Stimulated activated CD4-positive, alpha-beta T cell treated with anti-CD3 and anti-CD28 coated beads, Interleukin-15, amount 100 ng/mL, for 1 hour (primary cell): Measurements from ENCODE around the gene FNDC10.
"Not testable (repeated sequence)": the region's sequence is repeated elsewhere in the genome, so short reads cannot be mapped to it uniquely, and the experiment has no call there.

Source experiments
- DNase-seq, 2 donors: peaks; one replicate each; pipeline ENCODE4 v3.0.0-alpha.2; 2020; ENCODE audit warnings: low read depth in 1 of 2, low spot score in 1 of 2

FNDC10 gene

DNA sequence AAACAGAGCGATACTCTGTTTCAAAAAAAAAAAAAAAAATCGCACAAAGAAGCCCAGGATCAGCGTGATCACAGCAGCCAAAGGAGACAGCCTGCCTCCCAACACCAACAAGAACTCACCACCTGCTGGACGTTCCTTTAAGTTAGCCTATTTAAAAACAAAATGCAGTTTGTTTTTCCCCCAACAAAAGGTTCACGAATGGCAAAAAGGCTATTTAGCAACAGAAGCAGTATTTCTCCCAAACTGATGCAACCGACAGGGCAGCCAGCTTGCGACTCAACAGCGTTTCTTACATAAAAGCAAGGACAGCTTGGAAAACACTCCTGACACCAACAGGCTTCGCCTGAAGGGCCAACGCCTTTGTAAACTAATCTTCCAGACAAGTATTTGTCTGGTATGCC, 32.0 kb downstream of the FNDC10 start:
- no peak for DNase-seq

GRCh38 chr1:1567152-1567875, 32.6 kb downstream of the FNDC10 start:
- DNase-seq: no peak

DNA sequence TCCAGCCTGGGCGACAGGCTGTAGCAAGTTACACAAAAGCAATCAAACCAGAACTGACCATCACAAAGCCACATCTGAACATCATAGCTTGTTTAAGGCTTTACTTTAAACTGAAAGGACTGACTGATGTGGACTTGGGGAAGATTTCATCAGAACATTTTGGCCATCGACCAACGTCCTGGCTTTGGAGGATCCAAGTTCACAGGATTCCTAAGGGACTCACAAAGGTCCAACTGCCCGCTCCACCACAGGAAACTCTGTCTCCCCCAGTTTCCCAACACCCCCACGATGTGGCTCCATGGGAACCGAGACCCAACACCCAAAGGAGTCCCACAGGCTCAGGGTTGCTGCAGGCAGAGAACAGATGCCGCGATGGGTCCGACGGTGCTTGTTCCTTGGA, 34.6 kb downstream of the FNDC10 start:
- DNase-seq: no peak

- DNase-seq: no peak
Observed at GRCh38 chr1:1564268-1564667, 35.7 kb downstream of the FNDC10 start.

DNA sequence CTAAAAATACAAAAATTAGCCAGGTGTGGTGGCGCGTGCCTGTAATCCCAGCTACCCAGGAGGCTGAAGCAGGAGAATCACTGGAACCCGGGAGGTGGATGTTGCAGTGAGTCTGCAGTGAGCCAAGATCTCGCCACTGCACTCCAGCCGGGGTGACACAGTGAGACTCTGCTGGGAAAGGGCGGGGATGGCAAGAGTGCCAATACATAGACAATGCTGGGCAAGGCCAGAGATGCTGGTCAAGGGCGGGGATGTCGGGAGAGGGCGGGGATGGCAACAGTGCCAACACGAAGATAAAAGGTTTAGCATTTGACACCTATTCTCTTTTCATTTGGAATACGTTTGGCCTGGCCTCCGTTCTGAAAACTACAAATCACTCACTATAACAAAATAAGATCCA, 36.2 kb downstream of the FNDC10 start:
- DNase-seq: no peak

DNA sequence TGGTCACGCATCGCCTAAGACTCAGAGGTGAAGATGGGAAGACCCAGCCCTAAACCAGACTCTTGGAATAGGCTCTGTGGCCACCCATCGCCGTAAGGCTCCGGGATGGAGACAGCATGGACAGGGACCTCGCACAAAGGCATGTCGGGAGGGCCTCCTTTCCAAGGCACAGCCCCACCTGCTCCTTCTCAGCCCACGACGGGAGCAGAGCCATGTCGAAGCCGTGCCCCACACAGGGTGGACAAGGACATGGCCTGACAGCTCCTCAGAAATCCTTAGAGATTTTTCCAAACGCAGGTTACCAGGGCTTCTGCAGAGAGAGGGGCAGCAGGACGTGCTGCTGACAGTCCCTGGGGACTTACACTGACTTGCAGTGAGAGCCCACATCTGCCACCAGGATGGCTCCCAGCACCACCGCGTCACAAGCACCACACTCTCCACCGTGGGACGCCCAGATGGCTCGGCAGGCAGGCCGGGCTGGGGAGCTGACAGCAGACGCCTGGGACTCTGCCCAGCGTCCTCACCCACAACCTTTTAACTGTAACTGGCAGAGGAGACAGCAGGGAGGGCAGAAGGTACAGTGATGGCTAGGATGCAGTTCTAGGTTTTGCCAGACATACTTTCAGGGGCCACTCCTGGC, 37.3 kb downstream of the FNDC10 start:
- no peak for DNase-seq

- no peak for DNase-seq
Observed at GRCh38 chr1:1561801-1562470, 38.0 kb downstream of the FNDC10 start.

DNA sequence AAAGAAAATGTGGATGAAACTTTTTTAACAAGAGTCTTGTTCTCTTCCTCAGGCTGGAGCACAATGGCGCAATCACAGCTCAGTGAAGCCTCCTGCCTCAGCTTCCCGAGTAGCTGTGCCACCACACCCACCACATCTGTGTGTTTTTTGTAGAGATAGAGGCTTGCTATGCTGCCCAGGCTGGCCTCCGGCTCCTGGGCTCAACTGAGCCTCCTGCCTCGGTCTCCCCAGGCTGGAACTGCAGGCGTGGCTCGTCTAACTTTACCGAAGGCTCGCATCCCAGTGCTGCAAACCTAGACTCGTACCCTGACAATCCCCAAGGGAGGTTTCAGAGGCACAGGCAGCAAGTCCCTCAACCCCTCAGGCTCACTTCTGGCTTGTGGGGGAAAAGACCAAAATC, 39.8 kb downstream of the FNDC10 start:
- DNase-seq: no peak

DNA sequence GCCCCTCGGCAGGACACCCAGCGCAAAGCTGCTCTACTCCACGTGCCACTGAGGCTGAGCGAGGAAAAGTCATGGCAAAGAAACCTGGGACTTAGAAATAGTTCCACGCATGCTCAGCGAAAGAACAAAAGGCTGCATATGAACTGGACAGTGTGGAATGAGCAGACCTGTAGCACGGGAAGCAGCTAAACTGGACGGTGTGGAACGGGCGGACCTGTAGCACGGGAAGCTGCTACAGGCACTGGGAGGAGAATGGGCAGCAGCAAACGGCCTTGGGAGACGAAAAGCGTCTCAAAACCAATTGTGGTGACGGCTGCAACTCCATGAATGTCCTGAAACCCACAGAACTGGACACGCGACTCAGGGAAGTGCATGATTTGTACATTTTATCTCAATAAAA, 40.9 kb downstream of the FNDC10 start:
- no peak for DNase-seq

DNA sequence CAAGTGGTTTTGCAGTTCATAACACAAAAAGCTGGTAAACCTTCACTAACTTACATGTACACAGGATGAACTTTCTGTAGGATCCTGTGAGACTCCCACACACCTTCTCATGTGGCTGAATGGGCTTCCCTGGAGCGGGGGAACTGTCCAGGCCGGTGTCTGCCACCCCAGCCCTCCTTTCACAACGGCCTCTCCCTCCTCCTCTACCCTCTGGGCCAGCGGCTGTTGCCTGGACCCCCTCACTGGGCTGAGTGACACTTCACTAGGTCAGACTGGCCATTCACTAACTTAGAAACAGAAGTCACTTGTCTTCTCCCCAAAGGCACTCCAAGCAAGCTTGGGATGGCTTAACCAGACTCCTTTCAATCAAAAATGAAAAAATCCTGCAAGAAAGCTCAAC, 41.3 kb downstream of the FNDC10 start:
- DNase-seq: no peak

DNA sequence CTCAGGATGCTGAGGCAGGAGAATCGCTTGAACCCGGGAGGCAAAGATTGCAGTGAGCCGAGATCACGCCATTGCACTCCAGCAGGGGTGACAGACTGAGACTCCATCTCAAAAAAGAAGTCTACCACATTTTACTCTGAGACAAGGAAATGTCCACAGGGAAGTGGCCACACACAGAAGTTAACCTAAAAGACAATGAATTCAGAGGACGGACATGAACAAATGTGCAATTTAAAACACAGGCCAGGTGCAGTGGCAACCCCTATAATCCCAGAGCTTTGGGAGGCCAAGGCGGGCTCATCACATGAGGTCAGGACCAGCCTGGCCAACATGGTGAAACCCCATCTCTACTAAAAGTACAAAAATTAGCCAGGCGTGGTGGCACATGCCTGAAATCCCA, 42.2 kb downstream of the FNDC10 start:
- DNase-seq: not testable (repeated sequence)

GRCh38 chr1:1556961-1557360, 43.0 kb downstream of the FNDC10 start:
- not testable (repeated sequence) for DNase-seq

DNA sequence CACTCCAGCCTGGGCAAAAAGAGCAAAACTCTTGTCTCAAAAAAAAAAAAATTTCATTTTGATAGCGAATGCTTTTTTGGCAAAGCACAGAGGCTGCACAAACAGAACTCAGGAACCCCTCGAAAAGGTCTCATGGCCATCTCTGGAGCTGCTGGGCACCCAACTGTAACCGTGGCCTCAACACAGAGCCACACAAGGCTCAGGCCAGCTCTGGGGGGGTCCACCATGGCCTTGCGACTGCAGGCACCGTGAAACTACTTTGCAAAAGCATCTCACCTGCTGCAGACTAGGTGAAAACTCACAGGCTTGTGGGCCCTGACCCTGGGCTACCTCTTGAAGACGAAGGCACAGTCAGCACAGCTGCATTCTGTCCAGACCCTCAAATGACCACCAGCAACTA, 43.4 kb downstream of the FNDC10 start:
- no peak for DNase-seq

DNA sequence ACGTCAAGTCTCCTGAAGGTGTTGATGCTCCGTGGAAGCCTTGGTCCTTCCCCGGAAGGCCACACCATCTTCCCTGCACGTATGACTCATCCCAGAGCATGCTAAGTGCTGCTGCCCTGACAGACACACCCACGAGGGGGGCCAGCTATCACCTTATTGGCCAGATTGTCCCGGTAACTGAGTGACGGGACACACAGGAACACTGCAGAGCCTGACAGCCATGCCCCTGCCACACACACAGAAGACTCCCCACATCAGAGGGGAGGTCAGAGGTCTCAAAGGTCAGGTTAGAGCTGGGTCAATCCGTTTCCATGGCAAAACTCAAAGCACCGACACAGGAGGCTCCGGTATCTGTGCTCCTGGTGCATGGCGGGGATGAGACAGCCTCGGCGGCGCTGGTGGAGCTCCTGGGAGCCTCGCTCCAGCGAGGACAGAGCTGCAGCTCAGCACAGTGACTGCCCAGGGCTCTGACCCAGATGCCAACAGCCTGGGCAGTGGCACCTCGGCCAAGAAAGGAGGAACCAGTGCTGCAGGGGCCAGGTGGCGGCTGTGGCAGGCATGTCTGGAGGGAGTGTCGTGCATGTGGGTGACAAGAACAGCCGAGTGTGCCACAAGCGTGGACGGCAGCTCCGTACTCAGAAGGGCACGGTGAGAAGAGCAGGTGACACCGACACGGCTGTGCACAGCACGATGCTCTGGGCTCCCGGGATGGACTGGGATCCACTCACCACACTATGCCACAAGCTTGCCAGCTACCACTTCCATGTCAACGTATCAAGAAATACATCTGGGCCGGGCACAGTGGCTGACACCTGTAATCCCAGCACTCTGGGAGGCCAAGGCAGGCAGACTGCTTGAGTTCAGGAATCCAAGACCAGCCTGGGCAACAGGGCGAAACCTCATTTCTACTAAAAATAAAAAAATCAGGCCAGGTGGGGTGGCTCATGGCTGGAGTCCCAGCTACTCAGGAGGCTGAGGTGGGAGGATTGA, 44.7 kb downstream of the FNDC10 start:
- DNase-seq: no peak

DNA sequence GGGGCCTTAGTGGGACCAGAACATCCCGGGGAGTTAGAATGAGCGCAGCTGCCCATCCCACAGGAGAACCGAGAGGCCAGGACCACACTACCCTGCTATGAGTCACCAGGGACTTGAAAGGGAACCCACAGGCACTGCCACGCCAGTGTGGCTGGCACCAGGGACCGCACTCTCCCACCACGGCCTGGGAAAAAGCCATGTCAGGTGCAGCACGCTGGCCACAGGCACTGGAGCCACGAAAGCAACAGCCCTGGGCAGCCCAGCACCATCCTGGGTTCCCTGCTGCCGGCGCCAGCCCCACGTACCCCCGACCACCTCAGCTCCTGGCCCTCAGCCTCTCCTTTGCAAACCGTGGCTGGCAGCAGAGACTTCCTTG, 45.4 kb downstream of the FNDC10 start:
- DNase-seq: no peak

DNA sequence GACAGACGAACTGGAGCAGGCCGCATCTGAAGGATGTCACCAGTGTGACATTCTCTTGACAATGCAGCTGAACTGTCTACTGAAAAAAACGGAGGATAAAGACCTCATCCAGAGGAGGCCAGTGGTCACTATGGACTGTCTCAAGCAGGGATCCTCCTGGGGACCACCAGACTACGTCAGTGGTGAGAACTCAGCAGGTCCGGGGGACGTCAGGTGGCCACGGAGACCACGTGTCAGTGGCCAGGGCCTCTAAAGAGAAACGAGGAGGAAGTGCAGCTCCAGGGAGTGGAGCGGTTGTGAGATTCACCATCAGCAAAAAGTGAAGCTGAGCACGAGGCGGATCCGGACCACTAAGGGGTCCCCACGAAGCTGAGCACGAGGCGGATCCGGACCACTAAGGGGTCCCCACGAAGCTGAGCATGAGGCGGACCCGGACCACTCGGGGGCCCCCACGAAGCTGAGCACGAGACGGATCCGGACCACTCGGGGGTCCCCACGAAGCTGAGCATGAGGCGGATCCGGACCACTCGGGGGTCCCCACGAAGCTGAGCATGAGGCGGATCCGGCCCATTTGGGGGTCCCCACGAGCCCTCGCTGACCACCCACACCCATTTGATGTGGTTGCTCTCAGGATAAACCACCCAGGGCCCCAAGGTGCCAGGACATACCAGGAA, 46.0 kb downstream of the FNDC10 start:
- DNase-seq: no peak

DNA sequence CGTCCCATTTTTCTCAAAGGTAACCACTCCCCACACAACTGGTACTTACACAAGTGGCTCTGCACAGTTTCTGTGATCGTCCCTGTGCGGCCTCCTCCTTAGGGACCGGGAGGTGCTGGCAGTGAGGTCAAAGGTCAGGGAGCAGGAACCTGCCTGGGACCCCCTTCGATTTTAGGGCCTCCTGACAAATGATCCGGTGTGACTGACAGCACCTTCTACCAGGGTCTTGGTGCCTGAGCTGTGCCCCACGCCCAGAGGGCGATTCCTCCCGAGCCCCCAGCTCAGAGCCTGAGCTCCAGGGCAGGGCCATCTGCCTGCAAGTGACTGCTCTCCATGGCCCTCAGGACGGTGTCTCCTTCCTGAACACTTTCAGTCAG, 47.7 kb downstream of the FNDC10 start:
- no peak for DNase-seq

GRCh38 chr1:1551524-1552262, 48.2 kb downstream of the FNDC10 start:
- DNase-seq: no peak

- no peak for DNase-seq
Observed at GRCh38 chr1:1550591-1551432, 49.1 kb downstream of the FNDC10 start.
